WTC11 (cell line): ENCODE measurements around the gene TMEM151B. TPM values are rescaled to one million over a fixed set of nuclear protein-coding genes. Genes with fewer than 3 reads are reported as not detected.

Source experiments
- ATAC-seq: fragments of 200-7000 bp; cut with Tn5 transposase; 2 replicates; pipeline ENCODE4 v1.10.0; 2021; ENCODE audit warnings: mild to moderate bottlenecking, moderate library complexity
- CTCF ChIA-PET: fragments of 300-600 bp; sonication (Branson Sonifier 250); formaldehyde crosslinking; loops from one replicate; lab custom pipeline; 2021; ENCODE audit warnings: antibody characterized with exemption; lab: Charles Lee
- POLR2A ChIA-PET: fragments of 350-600 bp; sonication (Branson Sonifier 250); formaldehyde crosslinking; loops from one replicate; lab custom pipeline; 2021; ENCODE audit warnings: antibody characterized with exemption; lab: Charles Lee
- DNase-seq: peaks from one replicate; pipeline ENCODE4 v3.0.0; 2021; ENCODE audit warnings: low spot score
- H3K27ac Mint-ChIP-seq: 2 replicates; pipeline ENCODE4 v1.8.0; 2021; ENCODE audit warnings: mixed read lengths
- H3K27me3 Mint-ChIP-seq: 2 replicates; pipeline ENCODE4 v1.8.0; 2021; ENCODE audit warnings: low read depth, mild to moderate bottlenecking, moderate library complexity, mixed read lengths
- H3K36me3 Mint-ChIP-seq: 2 replicates; pipeline ENCODE4 v1.8.0; 2021; ENCODE audit warnings: mixed read lengths
- H3K4me1 Mint-ChIP-seq: 2 replicates; pipeline ENCODE4 v1.8.0; 2022; ENCODE audit warnings: mixed read lengths
- H3K4me3 Mint-ChIP-seq: 2 replicates; pipeline ENCODE4 v1.8.0; 2021; ENCODE audit warnings: mild to moderate bottlenecking, moderate library complexity, mixed read lengths
- H3K9me3 Mint-ChIP-seq: 2 replicates; pipeline ENCODE4 v1.8.0; 2021; ENCODE audit warnings: mixed read lengths
- CREB1 ChIP-seq: sonication (generic); formaldehyde crosslinking; IDR thresholded peaks from 2 replicates; pipeline ENCODE4 v1.8.0; 2023; ENCODE audit warnings: mild to moderate bottlenecking, missing genetic modification reagents
- ESRRA ChIP-seq: sonication (generic); formaldehyde crosslinking; IDR thresholded peaks from 2 replicates; pipeline ENCODE4 v1.8.1; 2022; ENCODE audit warnings: mild to moderate bottlenecking, missing genetic modification reagents, borderline replicate concordance
- FOXK1 ChIP-seq: sonication (generic); formaldehyde crosslinking; IDR thresholded peaks from 2 replicates; pipeline ENCODE4 v1.8.0; 2022; ENCODE audit warnings: mild to moderate bottlenecking, moderate library complexity, missing genetic modification reagents
- GRHL2 ChIP-seq: fragments of 250-450 bp; sonication (Bioruptor Pico); IDR thresholded peaks from 2 replicates; pipeline ENCODE4 v1.8.0; 2022; ENCODE audit warnings: mild to moderate bottlenecking, moderate library complexity; ENCODE audit not compliant: insufficient replicate concordance, severe bottlenecking
- GTF2I ChIP-seq: fragments of 250-450 bp; sonication (Bioruptor Pico); conservative IDR thresholded peaks from 2 replicates; pipeline ENCODE4 v1.4.0; 2021; ENCODE audit warnings: mild to moderate bottlenecking
- MXD4 ChIP-seq: fragments of 250-450 bp; sonication (Bioruptor Pico); IDR thresholded peaks from 2 replicates; pipeline ENCODE4 v1.8.0; 2021; ENCODE audit warnings: mild to moderate bottlenecking, moderate library complexity, borderline replicate concordance
- NFE2L1 ChIP-seq: sonication (generic); formaldehyde crosslinking; IDR thresholded peaks from 2 replicates; pipeline ENCODE4 v1.8.1; 2023; ENCODE audit warnings: missing genetic modification reagents
- NR1H2 ChIP-seq: sonication (generic); formaldehyde crosslinking; IDR thresholded peaks from 2 replicates; pipeline ENCODE4 v1.9.0; 2021; ENCODE audit warnings: mild to moderate bottlenecking, moderate library complexity, missing genetic modification reagents
- PRRX2 ChIP-seq: fragments of 250-450 bp; sonication (Bioruptor Pico); IDR thresholded peaks from 2 replicates; pipeline ENCODE4 v1.8.0; 2021; ENCODE audit warnings: mild to moderate bottlenecking
- RELA ChIP-seq: sonication (generic); formaldehyde crosslinking; IDR thresholded peaks from 2 replicates; pipeline ENCODE4 v1.8.1; 2022; ENCODE audit warnings: missing genetic modification reagents, mild to moderate bottlenecking, borderline replicate concordance
- RORB ChIP-seq: fragments of 250-450 bp; sonication (Bioruptor Pico); IDR thresholded peaks from 2 replicates; pipeline ENCODE4 v1.9.0; 2021; ENCODE audit warnings: mild to moderate bottlenecking
- SP1 ChIP-seq: sonication (generic); formaldehyde crosslinking; conservative IDR thresholded peaks from 2 replicates; pipeline ENCODE4 v1.8.1; 2022; ENCODE audit warnings: missing genetic modification reagents
- TEAD1 ChIP-seq: sonication (generic); formaldehyde crosslinking; IDR thresholded peaks from 2 replicates; pipeline ENCODE4 v1.8.0; 2022; ENCODE audit warnings: mild to moderate bottlenecking, missing genetic modification reagents
- ZNF138 ChIP-seq: sonication (generic); formaldehyde crosslinking; conservative IDR thresholded peaks from 2 replicates; pipeline ENCODE4 v1.8.1; 2022; ENCODE audit warnings: mild to moderate bottlenecking, moderate library complexity, missing genetic modification reagents
- ZNF232 ChIP-seq: sonication (generic); formaldehyde crosslinking; IDR thresholded peaks from 2 replicates; pipeline ENCODE4 v1.8.0; 2022; ENCODE audit warnings: mild to moderate bottlenecking, missing genetic modification reagents
- ZNF423 ChIP-seq: fragments of 250-450 bp; sonication (Bioruptor Pico); IDR thresholded peaks from 2 replicates; pipeline ENCODE4 v2.1.2; 2022; ENCODE audit warnings: mild to moderate bottlenecking, moderate library complexity
- ZNF671 ChIP-seq: fragments of 250-450 bp; sonication (Bioruptor Pico); IDR thresholded peaks from 2 replicates; pipeline ENCODE4 v1.8.0; 2021; ENCODE audit warnings: mild to moderate bottlenecking
- total RNA-seq: library from RNA; stranded (reverse); gene quantifications from 3 replicates; pipeline ENCODE4 v1.2.3, GENCODE V29; 2021
- TF ChIP-seq, protein P1 (sequence below): fragments of 200-600 bp; IDR thresholded peaks from 2 replicates; pipeline ENCODE4 v1.8.0; 2022; ENCODE audit warnings: antibody characterized with exemption
- TF ChIP-seq, protein P2 (sequence below): sonication (generic); formaldehyde crosslinking; IDR thresholded peaks from 2 replicates; pipeline ENCODE4 v1.8.1; 2023; ENCODE audit warnings: mild to moderate bottlenecking, missing genetic modification reagents, moderate library complexity
- TF ChIP-seq, protein P3 (sequence below): sonication (generic); formaldehyde crosslinking; IDR thresholded peaks from 2 replicates; pipeline ENCODE4 v1.8.1; 2022; ENCODE audit warnings: mild to moderate bottlenecking, moderate library complexity, missing genetic modification reagents
- TF ChIP-seq, protein P4 (sequence below): fragments of 250-450 bp; sonication (Bioruptor Pico); IDR thresholded peaks from 2 replicates; pipeline ENCODE4 v1.9.0; 2021; ENCODE audit warnings: mild to moderate bottlenecking
- TF ChIP-seq, protein P5 (sequence below): sonication (generic); formaldehyde crosslinking; IDR thresholded peaks from 2 replicates; pipeline ENCODE4 v1.8.1; 2022; ENCODE audit warnings: mild to moderate bottlenecking, missing genetic modification reagents, moderate library complexity, borderline replicate concordance
- TF ChIP-seq, protein P6 (sequence below): fragments of 250-450 bp; sonication (Bioruptor Pico); IDR thresholded peaks from 2 replicates; pipeline ENCODE4 v1.9.0; 2021; ENCODE audit warnings: moderate library complexity, mild to moderate bottlenecking, inconsistent platforms, borderline replicate concordance

TMEM151B gene
- total RNA-seq, 1 experiment from 2014 or later, result 5.5 TPM

DNA sequence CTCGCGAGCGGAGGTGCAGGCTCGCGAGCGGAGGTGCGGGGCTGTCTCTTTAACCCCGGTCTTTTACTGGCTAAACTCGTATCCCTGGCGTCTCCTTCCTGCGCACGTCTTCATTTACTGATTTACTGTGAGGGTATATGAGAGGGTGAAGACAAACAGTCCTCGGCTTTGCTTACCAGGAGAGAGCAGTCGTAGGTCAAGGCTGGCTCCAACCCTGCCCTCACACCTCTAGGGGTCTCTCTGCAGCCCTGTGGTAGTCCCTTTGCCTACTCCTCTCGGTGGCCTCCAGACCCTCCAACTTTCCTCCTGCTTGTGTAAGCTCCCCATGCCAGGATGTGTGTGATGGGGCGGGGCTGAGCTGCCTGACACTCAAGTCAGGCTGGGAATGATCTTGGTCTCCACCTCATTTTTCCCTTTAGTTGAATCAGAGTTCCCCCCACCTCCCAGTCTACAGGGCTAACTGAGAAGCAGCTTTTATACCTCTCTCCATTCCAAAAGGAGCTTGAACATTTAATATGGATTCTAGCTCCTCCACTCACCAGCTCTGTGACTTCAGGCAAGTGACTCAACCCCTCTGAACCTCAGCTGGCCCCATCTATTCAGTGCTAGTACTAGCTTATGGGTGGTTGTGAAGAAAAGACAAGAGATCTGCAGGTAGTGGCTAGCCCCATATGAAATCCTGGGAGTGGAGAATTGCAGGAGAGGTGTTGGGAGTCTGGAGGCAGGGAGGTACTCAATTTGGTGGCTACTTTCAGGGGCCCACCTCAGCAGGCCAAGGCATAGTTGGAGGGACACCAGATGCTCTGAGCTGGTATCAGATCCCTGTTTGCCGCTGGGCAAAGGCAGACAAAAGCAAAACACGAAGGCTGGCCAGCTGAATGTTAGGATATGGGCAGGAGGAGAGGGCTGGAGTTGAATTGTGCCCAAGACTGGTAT, 46.0 kb upstream of the TMEM151B start:
- peak overlapping the region; percentile 89 for H3K4me3 Mint-ChIP-seq
- no peak for TF ChIP-seq PRRX2 (CRISPR knock-in tag)
- TF ChIP-seq TEAD1, result no peak
- no peak for TF ChIP-seq ZNF138 (CRISPR knock-in tag)
- TF ChIP-seq, protein P1, sequence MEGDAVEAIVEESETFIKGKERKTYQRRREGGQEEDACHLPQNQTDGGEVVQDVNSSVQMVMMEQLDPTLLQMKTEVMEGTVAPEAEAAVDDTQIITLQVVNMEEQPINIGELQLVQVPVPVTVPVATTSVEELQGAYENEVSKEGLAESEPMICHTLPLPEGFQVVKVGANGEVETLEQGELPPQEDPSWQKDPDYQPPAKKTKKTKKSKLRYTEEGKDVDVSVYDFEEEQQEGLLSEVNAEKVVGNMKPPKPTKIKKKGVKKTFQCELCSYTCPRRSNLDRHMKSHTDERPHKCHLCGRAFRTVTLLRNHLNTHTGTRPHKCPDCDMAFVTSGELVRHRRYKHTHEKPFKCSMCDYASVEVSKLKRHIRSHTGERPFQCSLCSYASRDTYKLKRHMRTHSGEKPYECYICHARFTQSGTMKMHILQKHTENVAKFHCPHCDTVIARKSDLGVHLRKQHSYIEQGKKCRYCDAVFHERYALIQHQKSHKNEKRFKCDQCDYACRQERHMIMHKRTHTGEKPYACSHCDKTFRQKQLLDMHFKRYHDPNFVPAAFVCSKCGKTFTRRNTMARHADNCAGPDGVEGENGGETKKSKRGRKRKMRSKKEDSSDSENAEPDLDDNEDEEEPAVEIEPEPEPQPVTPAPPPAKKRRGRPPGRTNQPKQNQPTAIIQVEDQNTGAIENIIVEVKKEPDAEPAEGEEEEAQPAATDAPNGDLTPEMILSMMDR, result no peak; the same call in 1 of the 2 replicates
- TF ChIP-seq SP1 (CRISPR knock-in tag), result no peak
- TF ChIP-seq, protein P2, sequence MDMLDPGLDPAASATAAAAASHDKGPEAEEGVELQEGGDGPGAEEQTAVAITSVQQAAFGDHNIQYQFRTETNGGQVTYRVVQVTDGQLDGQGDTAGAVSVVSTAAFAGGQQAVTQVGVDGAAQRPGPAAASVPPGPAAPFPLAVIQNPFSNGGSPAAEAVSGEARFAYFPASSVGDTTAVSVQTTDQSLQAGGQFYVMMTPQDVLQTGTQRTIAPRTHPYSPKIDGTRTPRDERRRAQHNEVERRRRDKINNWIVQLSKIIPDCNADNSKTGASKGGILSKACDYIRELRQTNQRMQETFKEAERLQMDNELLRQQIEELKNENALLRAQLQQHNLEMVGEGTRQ (CRISPR knock-in tag), result no peak
- no peak for TF ChIP-seq RELA
- TF ChIP-seq RORB (CRISPR knock-in tag), result no peak
- TF ChIP-seq, all 79 proteins: peak for 0
- H3K27me3 Mint-ChIP-seq, result no peaks in the 10 kb centered on the region
- peak; percentile 13 for ATAC-seq
- peak; percentile 39 for DNase-seq
- ChIA-PET CTCF (interaction anchor here (0.6 to 10.7 kb wide), 22 partner anchors 11 to 1157 kb away, joined by 3 to 174 read pairs (median 5); partner anchors contain the start of genes AARS2, HSP90AB1 and SLC35B2), POLR2A (interaction anchor here (1.0 to 5.7 kb wide), 7 partner anchors 10 to 51 kb away, joined by 3 to 63 read pairs (median 7); partner anchors contain the start of genes HSP90AB1 and SLC35B2)
- peaks cover 13% of the 10 kb centered on the region for H3K36me3 Mint-ChIP-seq
- peak overlapping the region; percentile 90 for H3K27ac Mint-ChIP-seq
- peaks cover 55% of the 10 kb centered on the region for H3K4me1 Mint-ChIP-seq
- H3K9me3 Mint-ChIP-seq, result no peaks in the 10 kb centered on the region

DNA sequence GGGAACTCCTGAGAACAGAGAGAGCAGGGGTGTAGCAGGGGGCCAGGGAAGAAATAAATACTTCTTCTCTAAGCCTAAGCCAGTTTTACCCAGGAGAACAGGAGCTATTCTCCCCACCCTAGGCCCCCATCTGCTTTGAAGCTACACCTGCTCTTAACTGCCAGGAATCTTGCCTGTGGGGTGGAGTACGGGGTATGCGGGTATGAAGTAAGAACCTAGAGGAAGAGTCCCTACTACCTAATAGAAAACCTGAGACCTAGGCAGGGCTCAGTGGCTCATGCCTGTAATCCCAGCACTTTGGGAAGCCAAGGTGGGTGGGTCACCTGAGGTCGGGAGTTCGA, 45.3 kb upstream of the TMEM151B start:
- peaks cover 52% of the 10 kb centered on the region for H3K4me1 Mint-ChIP-seq
- no peaks in the 10 kb centered on the region for H3K9me3 Mint-ChIP-seq
- CTCF ChIA-PET, result interaction anchor here (0.6 to 10.7 kb wide), 15 partner anchors 11 to 1158 kb away, joined by 3 to 174 read pairs (median 7); partner anchors contain the start of genes AARS2, HSP90AB1 and SLC35B2

More for the DNA sequence above, 45.3 kb upstream of the TMEM151B start:
- peaks cover 19% of the 10 kb centered on the region for H3K36me3 Mint-ChIP-seq
- DNase-seq, result no peak
- TF ChIP-seq, protein P3, sequence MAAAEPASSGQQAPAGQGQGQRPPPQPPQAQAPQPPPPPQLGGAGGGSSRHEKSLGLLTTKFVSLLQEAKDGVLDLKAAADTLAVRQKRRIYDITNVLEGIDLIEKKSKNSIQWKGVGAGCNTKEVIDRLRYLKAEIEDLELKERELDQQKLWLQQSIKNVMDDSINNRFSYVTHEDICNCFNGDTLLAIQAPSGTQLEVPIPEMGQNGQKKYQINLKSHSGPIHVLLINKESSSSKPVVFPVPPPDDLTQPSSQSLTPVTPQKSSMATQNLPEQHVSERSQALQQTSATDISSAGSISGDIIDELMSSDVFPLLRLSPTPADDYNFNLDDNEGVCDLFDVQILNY (CRISPR knock-in tag), result no peak
- TF ChIP-seq GRHL2 (CRISPR knock-in tag) (no peak), GTF2I (CRISPR knock-in tag) (no peak), CREB1 (CRISPR knock-in tag) (no peak), ZNF232 (CRISPR knock-in tag) (no peak), ZNF423 (CRISPR knock-in tag) (no peak), MXD4 (CRISPR knock-in tag) (no peak), SP1 (CRISPR knock-in tag) (no peak), FOXK1 (no peak), NFE2L1 (CRISPR knock-in tag) (no peak), NR1H2 (no peak), ZNF671 (CRISPR knock-in tag) (no peak), ESRRA (CRISPR knock-in tag) (no peak)
- TF ChIP-seq, protein P4, sequence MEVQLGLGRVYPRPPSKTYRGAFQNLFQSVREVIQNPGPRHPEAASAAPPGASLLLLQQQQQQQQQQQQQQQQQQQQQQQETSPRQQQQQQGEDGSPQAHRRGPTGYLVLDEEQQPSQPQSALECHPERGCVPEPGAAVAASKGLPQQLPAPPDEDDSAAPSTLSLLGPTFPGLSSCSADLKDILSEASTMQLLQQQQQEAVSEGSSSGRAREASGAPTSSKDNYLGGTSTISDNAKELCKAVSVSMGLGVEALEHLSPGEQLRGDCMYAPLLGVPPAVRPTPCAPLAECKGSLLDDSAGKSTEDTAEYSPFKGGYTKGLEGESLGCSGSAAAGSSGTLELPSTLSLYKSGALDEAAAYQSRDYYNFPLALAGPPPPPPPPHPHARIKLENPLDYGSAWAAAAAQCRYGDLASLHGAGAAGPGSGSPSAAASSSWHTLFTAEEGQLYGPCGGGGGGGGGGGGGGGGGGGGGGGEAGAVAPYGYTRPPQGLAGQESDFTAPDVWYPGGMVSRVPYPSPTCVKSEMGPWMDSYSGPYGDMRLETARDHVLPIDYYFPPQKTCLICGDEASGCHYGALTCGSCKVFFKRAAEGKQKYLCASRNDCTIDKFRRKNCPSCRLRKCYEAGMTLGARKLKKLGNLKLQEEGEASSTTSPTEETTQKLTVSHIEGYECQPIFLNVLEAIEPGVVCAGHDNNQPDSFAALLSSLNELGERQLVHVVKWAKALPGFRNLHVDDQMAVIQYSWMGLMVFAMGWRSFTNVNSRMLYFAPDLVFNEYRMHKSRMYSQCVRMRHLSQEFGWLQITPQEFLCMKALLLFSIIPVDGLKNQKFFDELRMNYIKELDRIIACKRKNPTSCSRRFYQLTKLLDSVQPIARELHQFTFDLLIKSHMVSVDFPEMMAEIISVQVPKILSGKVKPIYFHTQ (CRISPR knock-in tag), result no peak
- TF ChIP-seq, protein P5, sequence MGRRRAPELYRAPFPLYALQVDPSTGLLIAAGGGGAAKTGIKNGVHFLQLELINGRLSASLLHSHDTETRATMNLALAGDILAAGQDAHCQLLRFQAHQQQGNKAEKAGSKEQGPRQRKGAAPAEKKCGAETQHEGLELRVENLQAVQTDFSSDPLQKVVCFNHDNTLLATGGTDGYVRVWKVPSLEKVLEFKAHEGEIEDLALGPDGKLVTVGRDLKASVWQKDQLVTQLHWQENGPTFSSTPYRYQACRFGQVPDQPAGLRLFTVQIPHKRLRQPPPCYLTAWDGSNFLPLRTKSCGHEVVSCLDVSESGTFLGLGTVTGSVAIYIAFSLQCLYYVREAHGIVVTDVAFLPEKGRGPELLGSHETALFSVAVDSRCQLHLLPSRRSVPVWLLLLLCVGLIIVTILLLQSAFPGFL (CRISPR knock-in tag), result no peak
- TF ChIP-seq, protein P6, sequence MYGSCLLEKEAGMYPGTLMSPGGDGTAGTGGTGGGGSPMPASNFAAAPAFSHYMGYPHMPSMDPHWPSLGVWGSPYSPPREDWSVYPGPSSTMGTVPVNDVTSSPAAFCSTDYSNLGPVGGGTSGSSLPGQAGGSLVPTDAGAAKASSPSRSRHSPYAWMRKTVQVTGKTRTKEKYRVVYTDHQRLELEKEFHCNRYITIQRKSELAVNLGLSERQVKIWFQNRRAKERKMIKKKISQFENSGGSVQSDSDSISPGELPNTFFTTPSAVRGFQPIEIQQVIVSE (CRISPR knock-in tag), result no peak
- H3K4me3 Mint-ChIP-seq, result peak overlapping the region; percentile 89
- no peak for ATAC-seq
- POLR2A ChIA-PET, result interaction anchor here (1.0 to 5.7 kb wide), 6 partner anchors 9 to 52 kb away, joined by 3 to 63 read pairs (median 6); partner anchors contain the start of gene HSP90AB1
- peak overlapping the region; percentile 90; the same call in 1 of the 2 replicates for H3K27ac Mint-ChIP-seq
- H3K27me3 Mint-ChIP-seq, result no peaks in the 10 kb centered on the region
